ENCODE measurements around the gene CACNA1E. TPM values are rescaled to one million over a fixed set of nuclear protein-coding genes. Genes with fewer than 3 reads are reported as not detected.

CACNA1E gene
- total RNA-seq, 4 donors from 2014 or later, result 0.09 to 0.19 TPM; not detected in 2

- intact Hi-C loops (cut with DNase I), result no loop called here
- Histone ChIP-seq H3K27me3 (peaks cover 0 to 45% (median 0%) of the 10 kb centered on the region in 4 donors), H3K4me3 (no peak overlapping the region), H3K9me3 (no peaks in the 10 kb centered on the region), H3K36me3 (no peaks in the 10 kb centered on the region), H3K27ac (no peak overlapping the region), H3K4me1 (no peaks in the 10 kb centered on the region)
- 32 to 37% methylated on average over 1 of the region's 1 CpG for WGBS, 2 donors
- TF ChIP-seq CTCF (IDR thresholded peaks at IDR 0.05) (no peak), POLR2A (IDR thresholded peaks at IDR 0.05) (no peak)
- no peak for DNase-seq
Measured at GRCh38 chr1:181496759-181497158, 13.4 kb downstream of the CACNA1E start.

DNA sequence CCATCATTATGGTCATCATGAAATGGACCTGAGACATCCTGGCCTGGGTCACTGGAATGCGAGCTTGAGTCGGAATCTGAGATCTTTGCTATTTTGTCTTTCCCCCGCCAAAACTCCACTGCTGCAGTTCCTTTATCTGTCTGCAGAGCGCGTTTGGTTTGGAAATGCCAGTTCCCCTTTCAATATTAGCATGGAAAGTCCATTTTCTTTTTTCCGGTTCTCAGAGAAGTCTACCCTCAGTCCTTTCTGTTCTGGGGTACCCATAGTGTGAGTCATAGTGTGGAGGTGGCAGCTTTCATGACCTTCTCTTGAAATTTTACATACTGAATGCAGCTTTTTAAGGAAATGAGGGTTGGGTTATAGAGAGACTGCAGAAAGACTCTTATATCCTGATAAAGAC is 14.6 kb downstream of the CACNA1E start:
- Histone ChIP-seq H3K9me3 (no peaks in the 10 kb centered on the region), H3K27ac (no peak overlapping the region), H3K4me3 (no peak overlapping the region), H3K36me3 (no peaks in the 10 kb centered on the region), H3K4me1 (peaks cover 0 to 5% (median 0%) of the 10 kb centered on the region in 3 donors), H3K27me3 (peaks cover 0 to 36% (median 0%) of the 10 kb centered on the region in 4 donors)
- WGBS, 2 donors, result 70 to 75% methylated on average over 6 of the region's 6 CpGs
- intact Hi-C loops (cut with DNase I), result no loop called here
- no peak for DNase-seq
- no peak for TF ChIP-seq CTCF (IDR thresholded peaks at IDR 0.05)
- TF ChIP-seq POLR2A (IDR thresholded peaks at IDR 0.05), result no peak

- Histone ChIP-seq H3K27me3 (peaks cover 0 to 23% (median 0%) of the 10 kb centered on the region in 4 donors), H3K36me3 (no peaks in the 10 kb centered on the region), H3K4me1 (peaks cover 0 to 5% (median 0%) of the 10 kb centered on the region in 3 donors), H3K4me3 (no peak overlapping the region), H3K27ac (no peak overlapping the region), H3K9me3 (no peaks in the 10 kb centered on the region)
- no peak for TF ChIP-seq POLR2A (IDR thresholded peaks at IDR 0.05)
- no peak for TF ChIP-seq CTCF (IDR thresholded peaks at IDR 0.05)
- intact Hi-C loops (cut with DNase I), result no loop called here
- DNase-seq, result no peak
- WGBS, 2 donors, result 42 to 79% methylated on average over 4 of the region's 4 CpGs
Measured at GRCh38 chr1:181499825-181500224, 16.5 kb downstream of the CACNA1E start.

DNA sequence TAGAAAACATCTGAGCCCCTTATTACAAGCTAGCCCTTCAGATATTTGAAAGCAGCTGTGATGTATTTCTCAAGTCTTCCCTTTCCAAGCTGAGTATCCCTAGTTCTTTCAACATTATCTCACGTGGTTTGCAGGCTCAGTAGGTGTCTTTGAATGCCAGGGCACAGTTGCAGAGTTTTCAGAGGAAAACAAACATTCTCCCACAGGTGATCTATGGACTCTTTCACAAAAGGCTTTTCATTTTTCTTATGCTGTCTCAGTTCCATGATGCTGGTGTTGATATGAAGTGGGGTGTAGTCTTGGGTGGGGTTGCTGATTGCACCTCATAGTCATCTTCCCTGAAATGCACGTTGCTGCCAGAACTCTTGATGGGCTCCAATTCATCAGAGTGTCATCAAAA is 17.3 kb downstream of the CACNA1E start:
- no peak overlapping the region for H3K27ac ChIP-seq
- DNase-seq, result no peak
- intact Hi-C loops (cut with DNase I), result no loop called here
- H3K4me1 ChIP-seq, result peaks cover 0 to 5% (median 0%) of the 10 kb centered on the region in 3 donors
- no peaks in the 10 kb centered on the region for H3K36me3 ChIP-seq
- peaks cover 0 to 23% (median 0%) of the 10 kb centered on the region in 4 donors for H3K27me3 ChIP-seq
- WGBS, 2 donors, result 32 to 42% methylated on average over 2 of the region's 2 CpGs
- no peak overlapping the region for H3K4me3 ChIP-seq
- H3K9me3 ChIP-seq, result no peaks in the 10 kb centered on the region
- TF ChIP-seq CTCF (IDR thresholded peaks at IDR 0.05), result no peak
- no peak for TF ChIP-seq POLR2A (IDR thresholded peaks at IDR 0.05)

DNA sequence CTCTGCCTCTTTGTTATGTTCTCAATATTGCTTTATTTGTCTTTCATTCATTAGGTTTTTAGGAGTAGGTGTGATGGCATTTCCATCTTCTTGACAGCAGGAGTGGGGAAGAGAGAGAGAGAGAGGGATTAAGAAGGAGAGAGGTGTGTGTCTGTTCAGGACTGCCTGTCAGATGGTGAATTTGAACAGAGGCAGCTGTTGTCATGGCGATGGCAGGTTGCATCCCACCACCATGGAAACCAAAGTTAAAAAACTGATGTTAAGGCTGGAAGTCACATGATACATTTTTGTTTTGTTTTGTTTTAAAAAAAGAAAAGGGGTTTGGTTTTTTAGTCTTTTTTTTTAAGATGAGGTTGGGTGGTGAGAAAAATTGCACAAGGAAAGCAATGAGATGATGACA is 18.3 kb downstream of the CACNA1E start:
- TF ChIP-seq CTCF (IDR thresholded peaks at IDR 0.05) (no peak), POLR2A (IDR thresholded peaks at IDR 0.05) (no peak)
- no peak overlapping the region for H3K27ac ChIP-seq
- peaks cover 0 to 17% (median 0%) of the 10 kb centered on the region in 4 donors for H3K27me3 ChIP-seq
- H3K36me3 ChIP-seq, result no peaks in the 10 kb centered on the region
- no peak overlapping the region for H3K4me3 ChIP-seq
- H3K9me3 ChIP-seq, result no peaks in the 10 kb centered on the region
- intact Hi-C loops (cut with DNase I), result no loop called here
- H3K4me1 ChIP-seq, result peaks cover 0 to 5% (median 0%) of the 10 kb centered on the region in 3 donors
- DNase-seq, result no peak
- WGBS, 2 donors, result 68 to 88% methylated on average over 1 of the region's 1 CpG
